ENCODE measurements around the gene NME4. TPM values are rescaled to one million over a fixed set of nuclear protein-coding genes. Genes with fewer than 3 reads are reported as not detected.

Gene NME4
- total RNA-seq, result 158 and 175 TPM in 2 replicates

GRCh38 chr16:397135-397661 is at the start of gene NME4:
Gene NME4, plus strand, starts transcription at chr16:397199. Its CDS starts 24 bp downstream, at chr16:397223.

GRCh38 chr16:352547-353403 is 44.2 kb upstream of the NME4 start, which contains the start of gene AXIN1:
Gene AXIN1, minus strand, starts transcription at chr16:352723. Its CDS starts 5,698 bp downstream, at chr16:347025.

GRCh38 chr16:370443-370842 is 26.6 kb upstream of the NME4 start, which contains the start of gene MRPL28:
Gene MRPL28, minus strand, starts transcription at chr16:370538. Its CDS starts 320 bp downstream, at chr16:370218.

GRCh38 chr16:381789-382717 is 14.9 kb upstream of the NME4 start, which contains the start of gene PGAP6:
Gene PGAP6, minus strand, starts transcription at chr16:381978. Its CDS starts 157 bp downstream, at chr16:381821.

GRCh38 chr16:401468-402348 is 4.7 kb downstream of the NME4 start, which contains the start of gene DECR2:
Gene DECR2, plus strand, starts transcription at chr16:401885. Its CDS starts 79 bp downstream, at chr16:401964.

GRCh38 chr16:425082-425718 is 28.2 kb downstream of the NME4 start, which contains the start of gene RAB11FIP3:
Gene RAB11FIP3, plus strand, starts transcription at chr16:425649. Its CDS starts 358 bp downstream, at chr16:426007.

Other genes starting within 250 kb of the NME4 start
- gene HBZ, start 244.6 kb upstream of the NME4 start, total RNA-seq, result not detected in 2 replicates
- not detected in 2 replicates for gene HBM, start 231.2 kb upstream of the NME4 start, total RNA-seq
- 1.6 and 1.7 TPM in 2 replicates for gene HBA2, start 224.3 kb upstream of the NME4 start, total RNA-seq
- gene HBA1, start 220.5 kb upstream of the NME4 start, total RNA-seq, result not detected in 2 replicates
- 1.2 and 1.9 TPM in 2 replicates for gene HBQ1, start 216.7 kb upstream of the NME4 start, total RNA-seq
- gene LUC7L, start 167.8 kb upstream of the NME4 start, total RNA-seq, result 25.6 and 38.5 TPM in 2 replicates
- gene FAM234A, start 162.4 kb upstream of the NME4 start, total RNA-seq, result 76.9 and 86.8 TPM in 2 replicates
- gene RGS11, start 121.3 kb upstream of the NME4 start, total RNA-seq, result 0.17 and 0.30 TPM in 2 replicates
- gene ARHGDIG, start 116.6 kb upstream of the NME4 start, total RNA-seq, result not detected in 2 replicates
- gene PDIA2, start 114.0 kb upstream of the NME4 start, total RNA-seq, result 0.17 and 0.45 TPM in 2 replicates
- 18.0 and 19.0 TPM in 2 replicates for gene AXIN1, start 44.5 kb upstream of the NME4 start, total RNA-seq
- gene MRPL28, start 26.7 kb upstream of the NME4 start, total RNA-seq, result 186 and 196 TPM in 2 replicates
- gene PGAP6, start 15.2 kb upstream of the NME4 start, total RNA-seq, result 41.5 and 49.5 TPM in 2 replicates
- 21.5 and 24.1 TPM in 2 replicates for gene DECR2, start 4.7 kb downstream of the NME4 start, total RNA-seq
- 15.3 and 17.5 TPM in 2 replicates for gene RAB11FIP3, start 28.4 kb downstream of the NME4 start, total RNA-seq
- 32.6 and 39.8 TPM in 2 replicates for gene CAPN15, start 130.5 kb downstream of the NME4 start, total RNA-seq
- not detected in 2 replicates for gene PRR35, start 163.2 kb downstream of the NME4 start, total RNA-seq
- gene NHLRC4, start 169.8 kb downstream of the NME4 start, total RNA-seq, result 0.50 and 0.59 TPM in 2 replicates
- gene PIGQ, start 172.8 kb downstream of the NME4 start, total RNA-seq, result 29.1 and 37.9 TPM in 2 replicates
- gene RAB40C, start 192.9 kb downstream of the NME4 start, total RNA-seq, result 18.1 and 22.2 TPM in 2 replicates
- 0.30 and 0.50 TPM in 2 replicates for gene WFIKKN1, start 233.8 kb downstream of the NME4 start, total RNA-seq
- gene METTL26, start 239.1 kb downstream of the NME4 start, total RNA-seq, result 209 and 228 TPM in 2 replicates
- 21.4 and 23.2 TPM in 2 replicates for gene MCRIP2, start 244.6 kb downstream of the NME4 start, total RNA-seq

Data from bronchus fibroblast of lung (primary cell).